GM21367 (cell line): ENCODE measurements around the gene LENG8.
"Not testable (repeated sequence)": the region's sequence is repeated elsewhere in the genome, so short reads cannot be mapped to it uniquely, and the experiment has no call there.

Source experiments
- ATAC-seq: cut with Tn5 transposase; IDR thresholded peaks from one replicate; pipeline ENCODE4 v1.9.1; 2021; ENCODE audit not compliant: unreplicated experiment

The LENG8 gene

DNA sequence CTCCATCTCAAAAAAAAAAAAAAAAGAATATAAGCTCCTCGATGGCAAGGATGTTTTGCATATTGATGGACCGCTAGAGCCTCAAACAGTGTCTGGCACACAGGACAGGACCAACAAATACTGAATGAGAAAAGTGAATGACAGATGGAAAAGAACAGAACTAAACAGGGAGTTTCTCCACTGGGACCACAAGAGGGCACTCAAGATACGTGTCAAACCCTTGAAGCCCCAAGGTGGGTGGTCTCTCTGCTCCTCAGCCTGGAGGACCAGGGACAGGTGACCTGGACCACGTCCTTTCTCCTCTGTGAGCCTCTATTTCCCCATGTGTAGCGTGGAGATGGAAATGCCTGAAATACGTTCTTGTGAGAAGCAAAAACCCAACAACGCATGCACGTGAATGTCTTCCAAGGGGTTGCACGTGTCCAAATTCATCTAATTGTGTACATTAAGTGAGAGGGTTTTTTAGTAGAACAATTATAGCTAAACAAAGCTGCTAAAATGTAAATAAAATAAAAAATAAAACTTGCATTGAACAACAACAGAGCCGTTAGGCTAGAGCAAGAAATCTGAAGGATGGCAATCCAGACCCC lies 29.8 kb downstream of the LENG8 start:
- no peak for ATAC-seq

DNA sequence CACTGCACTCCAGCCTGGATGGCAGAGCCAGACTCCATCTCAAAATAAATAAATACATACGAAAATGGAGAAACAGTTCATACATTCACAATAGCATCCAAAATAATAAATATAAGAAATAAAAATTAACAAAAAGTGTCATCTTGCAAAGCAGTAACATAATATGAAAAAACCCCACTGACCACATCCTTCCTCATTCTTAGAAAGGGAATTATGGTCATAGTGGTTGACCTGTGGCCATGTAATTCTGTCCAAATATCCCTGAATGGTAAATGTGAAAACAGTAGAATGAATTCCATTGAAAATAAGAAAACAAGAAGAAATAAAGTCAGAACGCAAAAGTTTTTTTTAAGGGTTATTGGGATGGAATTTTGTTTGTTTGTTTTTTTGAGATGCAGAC lies 31.1 kb downstream of the LENG8 start:
- no peak for ATAC-seq

DNA sequence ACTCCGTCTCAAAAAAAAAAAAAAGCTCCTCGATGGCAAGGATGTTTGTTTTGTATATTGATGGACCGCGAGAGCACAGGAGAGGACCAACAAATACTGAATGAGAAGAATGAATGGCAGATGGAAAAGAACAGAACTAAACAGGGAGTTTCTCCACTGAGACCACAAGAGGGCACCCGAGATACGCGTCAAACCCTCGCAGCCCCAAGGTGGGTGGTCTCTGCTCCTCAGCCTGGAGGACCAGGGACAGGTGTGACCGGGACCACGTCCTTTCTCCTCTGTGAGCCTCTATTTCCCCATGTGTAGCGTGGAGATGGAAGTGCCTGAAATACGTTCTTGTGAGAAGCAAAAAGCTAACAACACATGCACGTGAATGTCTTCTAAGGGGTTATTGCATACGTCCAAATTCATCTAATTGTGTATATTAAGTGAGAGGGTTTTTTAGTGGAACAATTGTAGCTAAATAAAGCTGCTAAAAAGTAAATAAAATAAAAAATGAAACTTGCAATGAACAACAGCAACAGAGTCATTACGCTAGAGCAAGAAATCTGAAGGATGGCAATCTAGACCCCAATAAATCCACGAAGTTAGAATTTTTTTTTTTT lies 32.4 kb downstream of the LENG8 start:
- ATAC-seq, result no peak

DNA sequence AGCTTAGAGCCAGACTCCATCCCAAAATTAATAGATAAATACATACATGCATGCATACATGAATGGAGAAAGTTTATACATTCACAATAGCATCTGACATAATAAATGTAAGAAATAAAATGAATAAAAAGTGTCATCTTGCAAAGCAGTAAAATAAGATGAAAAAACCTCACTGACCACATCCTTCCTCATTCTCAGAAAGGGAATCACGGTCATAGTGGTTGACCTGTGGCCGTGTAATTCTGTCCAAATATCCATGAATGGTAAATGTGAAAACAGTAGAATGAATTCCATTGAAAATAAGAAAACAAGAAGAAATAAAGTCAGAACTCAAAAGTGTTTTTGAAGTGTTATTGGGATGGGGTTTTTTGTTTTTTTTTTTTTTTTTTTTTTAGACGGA lies 33.9 kb downstream of the LENG8 start:
- no peak for ATAC-seq

DNA sequence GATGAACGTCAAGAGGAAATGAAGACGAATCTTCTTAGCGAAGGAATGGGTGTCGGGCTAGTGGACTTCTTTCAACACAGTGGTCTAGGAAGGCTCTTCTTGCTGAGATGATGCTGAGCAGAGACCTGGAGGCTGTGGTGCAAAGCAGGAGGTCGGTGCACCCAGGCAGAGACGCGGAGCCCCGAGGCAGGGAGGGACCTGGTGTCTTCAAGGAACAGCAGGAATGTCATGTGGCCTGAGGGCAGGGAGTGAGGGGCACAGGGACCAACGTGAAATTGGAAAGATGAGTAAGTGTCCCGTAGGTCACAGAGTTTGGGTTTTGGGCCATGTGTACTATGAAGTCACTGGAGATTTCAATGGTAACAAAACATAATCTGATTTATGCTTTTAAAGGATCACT lies 35.5 kb downstream of the LENG8 start:
- ATAC-seq, result no peak

DNA sequence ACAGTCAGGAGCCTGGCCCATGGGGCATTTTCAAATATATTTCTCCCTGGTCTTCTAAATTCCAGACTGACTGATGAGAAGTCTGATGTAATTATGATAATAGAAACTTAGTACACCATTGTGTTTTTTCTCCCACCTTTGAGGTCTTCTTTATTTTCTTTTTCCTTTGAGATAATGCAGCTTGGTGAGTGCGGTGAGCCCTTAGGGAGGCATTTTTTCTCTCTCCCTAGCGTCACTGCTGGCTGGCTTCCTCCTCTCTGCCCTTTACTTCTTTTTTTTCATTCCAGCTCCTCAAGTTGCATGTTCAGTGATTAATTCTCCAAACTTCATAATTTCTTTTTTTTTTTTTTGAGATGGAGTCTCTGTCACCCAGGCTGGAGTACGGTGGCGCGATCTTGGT lies 36.9 kb downstream of the LENG8 start:
- no peak for ATAC-seq

DNA sequence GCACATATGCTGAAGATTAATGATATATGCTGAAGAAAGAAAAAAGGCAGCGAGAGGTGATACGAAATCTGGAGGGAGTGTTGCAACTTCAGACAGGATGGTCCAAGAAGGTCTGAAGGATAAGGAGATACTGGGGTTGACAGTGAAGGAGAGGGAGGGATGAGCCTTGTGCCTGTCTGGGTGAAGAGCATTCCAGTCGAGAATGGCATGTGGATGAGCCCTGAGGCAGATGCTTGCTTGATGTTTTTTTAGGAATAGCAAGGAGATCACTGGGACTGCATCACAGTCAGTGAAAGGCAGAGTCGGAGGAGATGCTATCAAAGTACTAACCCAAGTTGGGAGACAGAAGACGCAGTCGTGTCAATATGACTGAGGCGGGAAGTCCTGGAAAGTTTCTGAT lies 40.3 kb downstream of the LENG8 start:
- no peak for ATAC-seq

DNA sequence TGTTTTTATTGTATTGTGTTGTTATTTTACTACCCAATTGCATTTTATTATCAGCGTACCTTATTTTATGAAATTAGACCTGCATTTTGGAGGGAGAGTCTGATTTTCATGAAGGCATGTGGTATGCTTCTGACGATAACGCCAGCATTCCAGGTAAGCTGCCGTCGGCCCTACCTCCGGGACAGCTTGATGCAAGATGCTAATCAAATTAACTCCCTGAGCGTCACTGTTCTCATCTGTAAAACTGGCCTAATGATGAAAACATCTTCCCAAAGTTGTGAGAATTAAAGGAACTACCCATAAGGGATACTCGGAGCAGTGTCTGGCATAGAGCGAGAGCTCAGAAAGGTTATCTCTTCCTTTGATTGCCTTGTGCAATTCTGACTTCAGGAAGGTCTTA lies 40.8 kb downstream of the LENG8 start:
- no peak for ATAC-seq

DNA sequence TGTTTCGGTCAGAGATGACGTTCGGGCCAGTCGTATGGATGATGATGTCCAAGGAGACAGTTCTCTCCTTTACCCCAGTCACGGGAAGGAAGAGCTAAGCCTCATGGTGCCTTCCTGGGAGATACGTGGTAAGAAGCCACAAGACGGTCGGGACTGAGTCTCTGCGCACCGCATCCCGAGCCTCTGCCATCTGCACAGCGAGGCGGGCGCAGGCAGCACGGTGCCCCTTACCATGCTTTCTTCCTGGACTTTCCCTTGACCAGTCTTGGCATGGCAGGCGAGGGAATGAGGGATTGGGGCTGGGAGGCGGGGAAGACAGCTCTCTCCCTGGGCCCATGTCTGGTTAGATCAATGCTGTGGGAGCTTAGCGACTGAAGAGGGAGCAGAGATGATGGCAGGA lies 43.6 kb downstream of the LENG8 start:
- ATAC-seq, result no peak

DNA sequence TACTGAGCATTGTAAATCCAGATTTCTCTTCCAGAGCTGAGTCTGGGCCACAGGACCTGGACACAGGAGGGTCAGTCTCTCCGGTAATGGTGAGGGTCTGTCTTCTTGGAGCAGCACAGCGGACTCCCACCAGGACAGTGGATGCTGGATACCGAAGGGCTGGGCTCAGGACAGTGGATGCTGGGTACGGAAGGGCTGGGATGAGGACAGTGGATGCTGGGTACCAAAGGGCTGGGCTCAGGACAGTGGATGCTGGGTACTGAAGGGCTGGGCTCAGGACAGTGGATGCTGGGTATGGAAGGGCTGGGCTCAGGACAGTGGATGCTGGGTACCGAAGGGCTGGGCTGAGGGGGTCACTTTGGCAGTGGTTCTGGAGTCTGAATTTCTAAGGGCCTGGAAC lies 44.1 kb downstream of the LENG8 start:
- ATAC-seq, result not testable (repeated sequence)

DNA sequence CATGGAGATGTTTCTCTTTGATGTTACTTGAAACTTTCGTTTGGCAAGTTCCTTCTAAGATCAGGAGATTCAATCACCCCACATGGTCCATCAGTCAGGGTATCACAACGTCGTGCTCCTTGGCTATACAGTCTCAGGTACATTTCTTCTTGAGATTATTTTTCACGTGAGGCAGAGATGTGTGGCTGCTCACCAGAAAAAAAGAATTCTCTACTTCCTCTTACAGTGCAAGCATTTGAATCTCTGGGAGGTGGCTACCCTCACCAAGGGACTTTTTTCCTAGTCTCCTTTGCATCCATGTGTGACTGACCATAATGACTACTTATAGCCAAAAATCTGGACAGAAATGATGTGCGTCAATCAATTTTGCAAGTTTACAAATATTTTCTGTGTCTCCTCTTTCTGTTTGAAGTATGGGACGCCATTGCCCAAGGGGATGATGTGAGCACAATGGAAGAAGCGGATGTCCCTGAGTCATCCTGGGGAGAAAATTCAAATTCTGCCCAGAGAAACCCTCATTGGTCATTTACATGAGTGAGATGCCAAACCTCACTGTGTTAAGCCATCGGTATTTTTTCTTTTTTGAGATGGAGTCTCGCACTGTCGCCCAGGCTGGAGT lies 45.1 kb downstream of the LENG8 start:
- ATAC-seq, result no peak

DNA sequence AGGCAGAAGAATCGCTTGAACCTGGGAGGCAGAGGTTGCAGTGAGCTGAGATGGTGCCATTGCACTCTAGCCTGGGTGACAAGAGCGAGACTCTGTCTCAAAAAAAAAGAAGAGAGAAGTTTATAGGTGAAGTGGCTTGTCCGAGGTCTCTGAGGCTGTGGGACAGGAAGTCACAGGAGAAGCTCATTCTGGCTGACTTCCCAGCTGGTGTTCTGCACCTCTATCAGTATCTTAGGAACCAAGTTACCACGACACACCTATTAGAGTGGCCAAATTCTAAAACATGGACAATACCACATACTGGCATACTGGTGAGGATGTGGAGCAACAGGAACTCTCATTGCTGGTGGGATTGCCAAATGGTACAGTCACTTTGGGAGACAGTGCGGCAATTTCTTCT lies 46.3 kb downstream of the LENG8 start:
- not testable (repeated sequence) for ATAC-seq

DNA sequence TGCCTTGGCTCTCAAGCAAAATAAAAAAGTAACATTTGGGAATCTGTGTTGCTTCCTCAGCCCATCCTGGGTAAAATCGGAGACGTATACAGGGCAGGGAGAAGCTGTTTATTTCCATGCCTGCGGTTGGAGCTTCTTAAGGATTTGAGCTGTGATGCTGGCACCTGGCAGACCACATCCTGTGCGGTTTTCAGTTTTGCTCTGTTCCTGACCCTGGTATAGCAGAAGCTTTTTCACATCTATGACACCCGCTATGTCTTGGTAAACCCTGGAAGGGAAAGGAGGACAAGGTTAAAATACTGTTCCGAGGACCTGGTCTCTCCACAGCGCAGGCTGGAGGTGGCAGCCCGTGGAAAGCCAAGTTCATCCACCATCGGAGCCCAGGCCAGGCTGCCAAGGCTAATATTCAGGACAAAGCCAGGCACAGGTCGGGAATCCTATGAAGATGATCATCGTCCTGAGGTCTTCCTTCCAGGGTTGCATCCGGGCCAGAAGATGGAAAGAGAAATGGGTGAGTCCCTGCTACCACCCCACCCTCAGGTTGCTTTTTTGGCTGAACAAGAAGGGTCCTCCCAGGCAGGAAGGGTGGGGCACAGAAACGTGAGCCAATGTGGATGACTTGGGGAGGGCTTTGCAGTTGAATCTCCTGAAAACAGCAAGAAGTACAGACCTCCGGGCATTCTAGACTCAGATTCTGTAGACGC lies 48.9 kb downstream of the LENG8 start:
- not testable (repeated sequence) for ATAC-seq

DNA sequence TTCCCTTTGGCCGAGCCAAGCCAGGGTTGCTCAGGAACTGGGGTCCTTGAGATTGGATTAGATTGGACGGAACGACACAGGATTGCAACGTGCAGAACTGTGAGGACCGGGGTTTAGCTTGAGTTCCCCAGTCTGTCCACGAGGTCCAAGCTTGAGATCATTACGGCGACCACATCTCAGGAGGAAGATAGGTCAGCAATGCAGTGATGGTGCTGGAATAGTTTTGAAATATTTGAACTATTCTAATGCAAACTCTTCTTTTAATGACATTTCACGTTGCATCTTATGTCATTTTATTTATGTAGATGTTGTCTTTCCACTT lies 49.4 kb downstream of the LENG8 start:
- not testable (repeated sequence) for ATAC-seq

DNA sequence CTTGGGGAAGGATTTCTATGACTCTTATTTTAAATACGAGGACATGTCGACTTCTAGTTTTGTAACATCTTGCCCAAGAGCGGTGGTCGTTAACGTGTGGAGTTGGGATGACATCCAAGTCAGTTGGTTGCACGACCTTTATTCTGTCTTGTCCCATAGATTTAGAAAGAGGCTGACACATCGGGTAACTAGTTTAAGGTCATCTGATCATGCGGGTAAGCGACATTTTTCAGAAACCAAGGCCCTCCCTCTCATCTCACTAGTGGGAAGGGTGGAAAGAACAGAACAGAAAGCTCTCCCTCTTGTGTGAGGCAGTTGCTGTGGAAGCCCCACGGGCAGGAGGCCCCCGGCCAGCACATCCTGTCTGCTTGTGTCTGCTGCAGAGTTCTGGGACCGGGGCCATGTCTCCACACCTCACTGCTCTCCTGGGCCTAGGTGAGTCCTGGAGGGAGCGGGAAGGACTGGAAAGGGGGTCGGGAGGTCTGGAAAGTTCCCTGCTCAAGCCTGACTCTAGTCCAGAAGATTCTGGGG lies 53.6 kb downstream of the LENG8 start, which contains the start of gene LAIR2:
Gene LAIR2, plus strand, starts transcription at position 314 of the 531 bp plus-strand sequence. Its CDS starts 88 bp downstream, at position 402.
- ATAC-seq, result no peak

DNA sequence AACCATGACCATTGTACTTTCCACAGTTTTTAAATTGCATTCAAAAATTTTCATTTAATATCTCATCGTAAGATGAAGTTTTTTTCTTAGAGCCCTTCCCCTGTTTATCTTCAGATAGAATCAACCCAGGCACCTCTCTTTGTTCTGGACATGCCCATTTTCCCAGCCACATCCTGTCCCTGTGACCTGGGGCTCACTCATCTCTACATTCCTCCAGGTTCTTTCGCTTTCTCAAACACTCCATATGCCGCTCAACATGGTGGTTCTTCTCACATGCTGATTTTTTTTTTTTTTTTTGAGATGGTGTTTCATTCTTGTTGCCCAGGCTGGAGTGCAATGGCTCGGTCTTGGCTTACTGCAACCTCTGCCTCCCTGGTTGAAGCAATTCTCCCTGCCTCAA lies 56.5 kb downstream of the LENG8 start:
- ATAC-seq, result not testable (repeated sequence)

DNA sequence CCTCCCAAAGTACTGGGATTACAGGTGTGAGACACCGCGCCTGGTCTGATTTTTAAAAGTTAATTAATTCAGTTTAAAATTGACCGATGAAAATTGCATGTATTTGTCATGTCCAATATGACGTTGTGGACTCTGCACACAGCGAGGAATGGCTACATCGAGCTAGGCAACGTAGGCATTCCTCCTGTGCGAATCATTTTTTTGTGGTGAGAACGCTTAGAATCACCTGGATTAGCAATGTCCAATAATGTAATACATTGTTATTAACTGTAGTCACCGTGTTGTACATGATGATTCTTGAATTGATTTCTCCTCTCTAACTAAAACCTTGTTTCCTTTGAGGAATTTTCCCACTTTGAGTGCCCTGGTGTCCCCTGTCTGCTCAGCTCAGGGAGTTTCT lies 57.1 kb downstream of the LENG8 start:
- no peak for ATAC-seq

DNA sequence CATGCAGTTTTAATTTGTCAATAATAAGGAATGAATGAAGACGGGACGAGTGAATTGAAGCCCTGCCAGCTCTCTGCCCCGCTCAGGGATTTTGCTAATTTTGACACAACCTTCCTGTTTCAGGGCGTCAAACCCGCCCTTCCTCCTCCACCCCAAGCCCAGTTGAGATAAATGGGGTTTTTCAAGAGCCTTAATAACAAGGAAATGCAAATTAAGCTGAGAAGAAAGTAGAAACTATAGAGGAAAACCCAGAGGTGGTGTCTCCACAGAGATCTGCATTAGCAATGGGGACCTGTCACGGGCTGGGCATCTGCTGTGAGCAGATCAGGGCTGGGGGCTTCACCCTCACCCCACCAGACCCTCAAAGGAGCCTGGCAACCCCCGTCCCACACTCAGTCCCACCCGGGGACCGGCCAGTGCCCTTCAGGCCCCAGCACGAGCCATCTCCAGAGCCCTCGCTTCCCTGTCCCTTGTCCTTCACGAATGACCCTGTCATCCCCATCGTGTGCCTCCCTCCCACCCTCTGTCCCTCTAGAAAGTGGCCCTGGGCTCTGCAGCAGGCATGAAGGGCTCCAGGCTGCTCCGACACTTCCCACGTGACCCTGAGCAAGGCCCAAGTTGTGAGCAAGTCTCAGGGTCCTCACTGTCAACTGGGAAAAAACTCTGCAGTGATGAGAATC lies 58.2 kb downstream of the LENG8 start:
- ATAC-seq, result not testable (repeated sequence)

DNA sequence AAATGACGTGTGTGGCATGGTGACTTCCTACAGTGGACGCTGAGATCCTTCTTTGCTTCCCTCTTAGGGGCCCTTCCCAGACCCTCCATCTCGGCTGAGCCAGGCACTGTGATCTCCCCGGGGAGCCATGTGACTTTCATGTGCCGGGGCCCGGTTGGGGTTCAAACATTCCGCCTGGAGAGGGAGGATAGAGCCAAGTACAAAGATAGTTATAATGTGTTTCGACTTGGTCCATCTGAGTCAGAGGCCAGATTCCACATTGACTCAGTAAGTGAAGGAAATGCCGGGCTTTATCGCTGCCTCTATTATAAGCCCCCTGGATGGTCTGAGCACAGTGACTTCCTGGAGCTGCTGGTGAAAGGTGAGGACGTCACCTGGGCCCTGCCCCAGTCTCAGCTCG lies 58.8 kb downstream of the LENG8 start:
- ATAC-seq, result no peak

DNA sequence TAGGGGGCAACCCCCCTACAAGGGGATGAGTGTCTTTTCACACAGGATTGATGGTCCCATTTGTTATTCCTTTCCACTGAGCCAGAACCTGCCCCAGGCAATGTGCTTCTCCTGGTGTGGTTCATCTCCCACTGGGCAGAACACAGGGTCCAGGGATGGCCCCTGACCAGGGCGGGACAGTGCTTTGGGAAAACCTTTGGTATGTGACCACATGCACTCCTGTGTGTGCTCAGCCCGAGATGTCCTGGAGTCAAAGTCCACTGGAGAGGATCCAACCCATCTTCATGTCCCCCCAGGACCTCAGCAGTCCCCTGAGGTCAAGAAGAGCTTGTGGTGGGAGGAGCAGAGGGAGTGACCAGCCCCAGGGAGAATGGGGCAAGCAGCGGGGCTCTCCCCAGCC lies 59.5 kb downstream of the LENG8 start:
- ATAC-seq, result not testable (repeated sequence)

DNA sequence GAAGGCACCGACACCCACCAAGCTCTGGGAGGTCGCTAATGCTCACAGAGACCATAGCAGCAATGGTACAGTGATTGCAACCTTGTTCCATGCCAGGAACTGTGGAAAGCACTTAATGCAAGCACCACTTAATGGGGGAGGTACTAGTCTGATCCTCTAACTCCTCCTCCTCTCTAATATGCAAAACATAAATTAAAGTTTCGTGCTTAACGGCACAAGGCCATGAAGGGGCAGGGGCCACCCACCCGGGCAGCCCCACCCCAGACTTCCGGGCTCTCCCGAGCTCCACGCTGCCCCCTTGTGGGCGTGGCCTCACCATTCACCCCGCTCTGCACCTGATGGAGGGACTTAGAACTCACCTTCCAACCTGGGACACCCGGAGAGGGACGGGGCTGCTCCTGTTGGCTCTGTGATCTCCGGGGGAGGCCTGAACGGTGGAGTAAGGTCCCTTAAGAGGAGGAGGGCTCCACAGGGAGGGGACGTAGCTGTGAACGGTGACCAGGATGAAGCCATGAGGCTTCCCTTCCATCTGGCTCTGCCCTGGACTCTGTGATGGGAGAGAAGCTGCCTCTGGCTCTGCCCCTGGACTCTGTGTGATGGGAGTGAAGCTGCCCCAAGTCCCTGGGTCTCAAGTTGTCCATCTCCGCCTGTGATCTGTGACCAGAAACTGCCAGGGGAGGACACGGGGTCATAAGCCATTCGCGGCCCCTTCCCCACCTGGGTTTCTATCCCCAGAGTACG lies 60.4 kb downstream of the LENG8 start:
- not testable (repeated sequence) for ATAC-seq
